Measurements from ENCODE around the gene PINLYP.

- no peak for TF ChIP-seq ZFP36 (IDR thresholded peaks at IDR 0.05; ENCODE audit: borderline replicate concordance, low read depth, low read length, partially characterized antibody)
- TF ChIP-seq CTCF (CRISPR knock-in tag; IDR thresholded peaks at IDR 0.05): no peak
- TF ChIP-seq PBX3 (CRISPR knock-in tag; IDR thresholded peaks at IDR 0.05; ENCODE audit: borderline replicate concordance): no peak
- TF ChIP-seq TBX3 (IDR thresholded peaks at IDR 0.05; ENCODE audit: borderline replicate concordance): no peak
- TF ChIP-seq TCF12 (IDR thresholded peaks at IDR 0.05): no peak
- no peak for TF ChIP-seq TCF12 (CRISPR knock-in tag; IDR thresholded peaks at IDR 0.05)
- TF ChIP-seq EP300 (IDR thresholded peaks at IDR 0.05; ENCODE audit: low read depth in 2 of 2, low read length in 2 of 2): no peak
- TF ChIP-seq EP300 (CRISPR knock-in tag; IDR thresholded peaks at IDR 0.05; ENCODE audit: borderline replicate concordance): no peak
- TF ChIP-seq ZNF282 (IDR thresholded peaks at IDR 0.05; ENCODE audit: partially characterized antibody): no peak
- TF ChIP-seq DNMT3B (CRISPR knock-in tag; conservative IDR thresholded peaks at IDR 0.05): no peak
- TF ChIP-seq NFIC (IDR thresholded peaks at IDR 0.05; ENCODE audit: low read length): no peak
- no peak for TF ChIP-seq MYC (CRISPR knock-in tag; IDR thresholded peaks at IDR 0.05; ENCODE audit: borderline replicate concordance)
- no peak for TF ChIP-seq ZSCAN12 (CRISPR knock-in tag; IDR thresholded peaks at IDR 0.05)
- no peak for TF ChIP-seq JUN (CRISPR knock-in tag; IDR thresholded peaks at IDR 0.05)
- no peak for TF ChIP-seq MAX (IDR thresholded peaks at IDR 0.05)
- TF ChIP-seq SP140L (CRISPR knock-in tag; IDR thresholded peaks at IDR 0.05; ENCODE audit: borderline replicate concordance): no peak
Measured at GRCh38 chr19:43616954-43617353, 41.4 kb downstream of the PINLYP start.

Measured in HepG2 (cell line).